ENCODE results near the gene CIT.
"Not testable (repeated sequence)": the region's sequence is repeated elsewhere in the genome, so short reads cannot be mapped to it uniquely, and the experiment has no call there.

The CIT gene

GRCh38 chr12:119727600-119728443, 149.3 kb downstream of the CIT start:
- no peak for DNase-seq

DNA sequence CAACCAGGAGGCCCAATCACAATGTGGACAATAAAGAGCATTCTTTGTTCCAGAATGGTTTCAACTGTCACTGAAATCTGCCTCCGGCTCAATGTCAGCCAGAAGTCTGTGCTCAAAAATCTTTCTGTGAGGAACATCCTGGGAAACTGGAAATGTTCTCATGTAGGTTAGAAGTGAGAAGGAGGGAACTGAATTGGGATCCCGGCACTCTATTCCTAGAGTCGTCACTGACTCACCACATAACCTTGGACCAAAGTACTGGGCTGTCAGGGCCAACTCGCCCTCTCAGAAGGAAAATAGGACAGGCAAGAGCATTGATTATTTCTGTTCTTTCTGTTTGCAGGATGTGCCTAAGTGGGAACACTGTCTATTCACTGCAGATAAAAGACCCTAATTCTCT, 151.6 kb downstream of the CIT start:
- no peak for DNase-seq

- DNase-seq, result no peak
These were observed 155.8 kb downstream of the CIT start for GRCh38 chr12:119721306-119721705.

- no peak for DNase-seq
These were observed 156.8 kb downstream of the CIT start for GRCh38 chr12:119720349-119720748.

DNA sequence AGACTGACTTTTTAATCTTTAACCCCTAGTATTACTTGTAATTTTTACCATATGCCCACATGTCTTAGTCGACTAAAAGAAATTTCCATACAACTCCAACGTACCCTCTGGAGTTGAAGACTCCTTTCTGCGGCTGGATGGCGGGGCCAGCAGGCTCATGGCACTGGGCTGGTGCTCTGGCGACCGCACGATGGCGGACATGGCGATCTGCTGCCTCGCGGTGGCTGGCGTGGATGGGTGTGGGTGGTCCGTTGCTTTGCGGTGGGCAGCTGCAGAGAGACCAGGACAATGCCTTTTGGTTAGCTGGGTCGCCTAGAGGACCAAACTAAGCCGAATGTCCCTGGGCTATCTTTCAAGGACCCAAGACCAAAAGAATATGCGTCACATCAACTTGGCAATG, 159.0 kb downstream of the CIT start:
- DNase-seq, result no peak

DNA sequence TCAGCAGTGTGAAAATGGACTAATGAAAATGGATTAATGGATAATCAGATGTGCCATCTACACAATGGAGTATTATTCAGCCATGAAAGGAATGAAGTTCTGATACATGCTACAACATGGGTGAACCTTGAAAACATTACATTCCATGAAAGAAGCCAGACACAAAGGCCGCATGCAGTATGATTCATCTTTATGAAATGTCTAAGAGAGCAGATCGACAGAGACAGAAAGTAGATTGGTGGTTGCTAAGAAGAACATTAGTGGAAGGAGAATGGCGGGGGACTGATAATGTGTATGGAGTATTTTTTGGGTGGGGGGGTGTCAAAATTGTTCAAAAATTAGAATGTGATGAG, 161.9 kb downstream of the CIT start:
- DNase-seq, result no peak

DNA sequence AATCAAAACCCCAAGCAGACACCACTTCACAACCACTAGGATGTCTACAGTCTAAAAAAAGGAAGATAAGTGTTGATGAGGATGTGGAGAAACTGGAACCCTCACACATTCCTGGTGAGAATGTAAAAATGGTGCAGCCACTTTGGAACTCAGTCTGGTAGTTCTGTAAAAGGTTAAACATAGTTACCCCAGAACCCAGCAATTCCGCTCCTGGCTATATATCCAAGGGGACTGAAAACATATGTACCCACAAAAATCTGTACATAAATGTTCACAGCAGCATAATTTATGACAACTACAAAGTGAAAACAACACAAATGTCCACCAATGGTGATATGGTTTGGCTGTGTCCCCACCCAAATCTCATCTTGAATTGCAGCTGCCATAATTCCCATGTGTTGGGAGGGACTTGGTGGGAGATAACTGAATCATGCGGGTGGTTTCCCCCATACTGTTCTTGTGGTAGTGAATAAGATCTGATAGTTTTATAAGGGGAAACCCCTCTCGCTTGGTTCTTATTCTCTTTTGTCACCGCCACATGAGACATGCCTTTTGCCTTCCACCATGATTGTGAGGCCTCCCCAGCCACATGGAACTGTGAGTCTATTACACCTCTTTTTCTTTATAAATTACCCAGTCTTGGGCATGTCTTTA, 162.4 kb downstream of the CIT start:
- DNase-seq, result no peak

GRCh38 chr12:119713551-119714031, 163.5 kb downstream of the CIT start:
- no peak for DNase-seq

DNA sequence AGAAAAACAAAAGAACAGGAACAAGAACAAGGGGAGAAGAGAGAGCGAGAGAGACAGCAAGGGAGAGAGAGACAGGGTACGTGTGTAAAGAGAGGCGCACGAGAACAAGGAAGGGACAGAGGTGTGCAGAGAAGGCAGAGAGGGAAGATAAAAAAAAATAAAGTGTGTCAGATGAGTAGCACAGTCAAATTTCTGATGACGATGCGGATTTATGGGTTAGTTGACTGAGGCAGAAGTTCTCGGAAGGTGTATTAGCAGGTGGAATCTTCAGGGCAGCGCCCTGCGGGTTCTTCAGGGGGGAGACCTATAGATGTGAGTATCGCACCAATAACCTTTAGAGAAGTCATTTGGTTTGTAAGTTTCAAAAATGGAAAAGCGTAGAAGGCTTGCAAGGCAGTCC, 164.4 kb downstream of the CIT start:
- no peak for DNase-seq

DNA sequence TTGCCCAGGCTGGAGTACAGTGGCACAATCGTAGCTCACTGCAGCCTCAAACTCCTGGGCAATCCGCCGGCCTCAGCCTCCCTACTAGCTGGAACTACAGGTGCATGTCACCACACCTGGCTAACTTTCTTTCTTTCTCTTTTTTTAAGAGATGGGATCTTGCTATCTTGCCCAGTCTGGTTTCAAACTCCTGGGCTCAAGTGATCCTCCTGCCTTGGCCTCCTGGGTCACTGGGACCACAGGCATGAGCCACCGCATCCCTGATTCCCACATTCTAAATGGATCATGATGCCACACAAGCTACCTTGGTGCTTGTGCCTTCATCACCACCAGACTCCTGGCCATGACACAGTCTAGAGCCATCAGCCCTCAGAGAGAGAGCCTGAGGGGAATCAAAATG, 165.4 kb downstream of the CIT start:
- DNase-seq, result no peak

DNA sequence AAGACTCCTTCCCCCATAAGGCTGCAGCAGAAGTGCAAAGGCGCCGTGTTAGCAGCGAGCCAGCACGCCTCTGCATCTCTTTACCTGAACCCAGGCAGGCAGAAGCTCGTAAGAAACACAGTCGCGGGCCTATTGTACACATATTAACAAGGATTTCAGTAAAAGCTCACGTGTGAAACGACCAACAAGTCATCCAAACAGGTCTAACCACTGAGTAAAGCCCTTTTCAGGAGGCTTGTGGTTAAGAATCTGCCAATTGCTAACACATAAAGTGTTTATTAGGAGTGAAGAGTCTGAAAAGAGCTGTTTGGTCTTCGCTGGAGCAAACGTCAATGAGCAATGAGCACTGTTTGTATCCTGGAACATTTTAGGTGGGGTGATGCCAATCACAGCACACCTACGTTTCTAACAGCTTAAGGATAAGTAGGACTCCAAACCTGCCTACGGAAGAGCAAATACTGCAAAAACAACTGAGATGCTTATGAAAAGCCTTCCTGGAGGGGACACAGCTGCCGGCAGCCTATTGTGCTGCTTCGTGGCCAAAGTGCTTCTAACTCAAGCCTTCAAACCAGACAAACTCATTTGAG, 166.1 kb downstream of the CIT start:
- DNase-seq, result no peak

GRCh38 chr12:119710374-119710964, 166.7 kb downstream of the CIT start:
- no peak for DNase-seq

GRCh38 chr12:119706427-119706826, 170.7 kb downstream of the CIT start:
- not testable (repeated sequence) for DNase-seq

- no peak for DNase-seq
These were observed 171.9 kb downstream of the CIT start for GRCh38 chr12:119705182-119705581.

- DNase-seq, result no peak
These were observed 172.9 kb downstream of the CIT start for GRCh38 chr12:119704065-119704747.

GRCh38 chr12:119700078-119700477, 177.0 kb downstream of the CIT start:
- DNase-seq, result no peak

GRCh38 chr12:119699199-119699760, 177.8 kb downstream of the CIT start:
- no peak for DNase-seq

DNA sequence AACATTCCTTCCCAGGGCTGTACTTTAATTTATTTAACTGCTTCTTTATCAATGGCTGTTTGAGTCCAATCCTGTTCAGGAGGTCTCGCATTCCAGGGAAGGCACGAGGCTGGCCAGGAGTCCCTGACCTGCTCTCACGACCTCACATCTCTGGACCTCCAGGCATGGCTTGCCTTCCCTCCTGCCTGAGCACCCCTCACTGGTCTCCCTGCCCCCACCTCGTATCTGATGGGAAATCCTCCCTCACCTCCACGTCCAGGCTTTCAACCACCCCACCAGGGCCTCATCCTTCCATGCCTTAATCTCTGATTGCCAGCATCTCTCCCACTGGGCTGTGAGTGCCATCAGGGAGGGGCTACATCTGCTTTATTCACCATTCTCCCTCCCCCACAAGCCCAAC, 180.2 kb downstream of the CIT start:
- no peak for DNase-seq

- no peak for DNase-seq
These were observed 182.1 kb downstream of the CIT start for GRCh38 chr12:119695034-119695433.

- no peak for DNase-seq
These were observed 183.0 kb downstream of the CIT start for GRCh38 chr12:119694111-119694510.

DNA sequence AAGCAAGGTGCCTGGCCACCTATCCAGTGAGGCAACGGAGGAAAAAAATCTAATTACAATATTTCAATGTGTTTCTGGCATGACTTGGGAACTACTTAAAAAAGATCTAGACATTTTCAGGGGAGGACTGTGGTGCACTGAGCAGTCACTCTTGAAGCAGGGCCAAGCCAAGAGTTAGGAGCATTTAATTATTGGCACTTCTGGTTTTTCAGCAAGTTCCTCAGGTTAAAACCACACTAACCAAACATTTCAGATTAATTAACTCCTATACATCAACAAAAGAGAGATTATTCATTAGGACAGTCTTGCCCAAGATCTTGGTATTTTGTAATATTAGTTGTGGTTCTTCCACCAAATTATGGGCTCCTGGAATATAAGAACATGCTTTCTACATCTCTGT, 183.6 kb downstream of the CIT start:
- no peak for DNase-seq

DNA sequence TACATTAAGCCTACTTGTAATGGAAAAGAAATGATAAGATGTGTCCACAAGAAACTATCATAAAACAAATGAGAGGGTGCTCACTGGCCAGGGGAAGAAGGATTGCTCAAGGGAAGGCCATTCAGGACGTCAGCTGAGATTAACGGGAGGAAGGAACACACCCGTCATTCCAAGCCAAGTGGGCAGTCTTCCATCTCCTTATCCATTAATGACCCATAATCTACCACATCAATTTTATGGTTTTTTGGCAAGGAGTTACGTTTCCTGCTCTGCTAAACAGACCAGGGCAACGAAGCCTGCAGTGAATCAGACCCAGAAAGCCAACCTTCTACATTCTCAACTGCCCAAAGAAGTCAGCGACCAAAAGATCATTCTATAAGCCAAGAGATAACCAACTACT, 184.1 kb downstream of the CIT start:
- DNase-seq, result no peak

- DNase-seq, result no peak
These were observed 184.7 kb downstream of the CIT start for GRCh38 chr12:119692410-119692809.
